Activated CD8-positive, alpha-beta memory T cell treated with anti-CD3 and anti-CD28 coated beads, Interleukin-2, amount 10 ng/mL, durations not matched to agents 7 days and 5 days (primary cell): ENCODE measurements around the gene PAX5. TPM values are rescaled to one million over a fixed set of nuclear protein-coding genes. Genes with fewer than 3 reads are reported as not detected.
"Not testable (repeated sequence)": the region's sequence is repeated elsewhere in the genome, so short reads cannot be mapped to it uniquely, and the experiment has no call there.

ENCODE experiments used
- ATAC-seq: fragments of 150-1000 bp; cut with Tn5 transposase; one replicate; pipeline ENCODE4 v1.10.0; 2021; ENCODE audit warnings: moderate library complexity
- CTCF ChIA-PET: fragments of 350-600 bp; sonication (Branson Sonifier 250); formaldehyde crosslinking; loops from one replicate; lab custom pipeline; 2021; ENCODE audit warnings: antibody characterized with exemption; lab: Charles Lee
- DNase-seq: peaks from one replicate; pipeline ENCODE4 v3.0.0-alpha.2; 2020
- H3K27ac Mint-ChIP-seq: one replicate; pipeline ENCODE4 v1.8.0; 2021; ENCODE audit warnings: mild to moderate bottlenecking, mixed read lengths
- H3K27me3 Mint-ChIP-seq: one replicate; pipeline ENCODE4 v1.8.0; 2021; ENCODE audit warnings: mixed read lengths
- H3K36me3 Mint-ChIP-seq: one replicate; pipeline ENCODE4 v1.8.0; 2021; ENCODE audit warnings: mild to moderate bottlenecking, mixed read lengths
- H3K4me1 Mint-ChIP-seq: one replicate; pipeline ENCODE4 v1.8.0; 2021; ENCODE audit warnings: mixed read lengths
- H3K4me3 Mint-ChIP-seq: one replicate; pipeline ENCODE4 v1.8.0; 2021; ENCODE audit warnings: mild to moderate bottlenecking, moderate library complexity, mixed read lengths
- H3K9me3 Mint-ChIP-seq: one replicate; pipeline ENCODE4 v1.8.0; 2022; ENCODE audit warnings: low read depth, mixed read lengths
- total RNA-seq, 2 experiments: library from RNA; stranded (reverse); gene quantifications; one replicate each; pipeline ENCODE4 v1.2.3, GENCODE V29; 2021

Gene PAX5
- under 1 TPM; 0.14 to 0.20 TPM for total RNA-seq

GRCh38 chr9:37033682-37034304 is at the start of gene PAX5:
PAX5 (minus strand) TSS chr9:37034268; CDS start chr9:37034031, 237 bp downstream.
- no peaks in the 10 kb centered on the region for H3K9me3 Mint-ChIP-seq
- ATAC-seq = no peak
- no peak for DNase-seq
- H3K36me3 Mint-ChIP-seq = peaks cover 3% of the 10 kb centered on the region
- peaks cover 48% of the 10 kb centered on the region for H3K4me1 Mint-ChIP-seq
- peak within 1 kb of the TSS; percentile 46 for H3K4me3 Mint-ChIP-seq
- CTCF ChIA-PET = interaction anchor here (0.7 to 2.1 kb wide), 7 partner anchors 9 to 1538 kb away, joined by 3 to 5 read pairs (median 3); no protein-coding TSS in a partner anchor
- H3K27me3 Mint-ChIP-seq = peaks cover 97% of the 10 kb centered on the region
- peak within 1 kb of the TSS; percentile 15 for H3K27ac Mint-ChIP-seq

- Mint-ChIP-seq H3K9me3 (peaks cover 1% of the 10 kb centered on the region), H3K36me3 (peaks cover 32% of the 10 kb centered on the region), H3K4me3 (no peak overlapping the region), H3K27me3 (no peaks in the 10 kb centered on the region), H3K4me1 (peaks cover 34% of the 10 kb centered on the region), H3K27ac (no peak overlapping the region)
- CTCF ChIA-PET = no interaction called here
- DNase-seq (no peak), ATAC-seq (no peak)
These were observed 49.6 kb upstream of the PAX5 start for GRCh38 chr9:37083654-37084053.

GRCh38 chr9:37082214-37082765 is 48.2 kb upstream of the PAX5 start:
- CTCF ChIA-PET = no interaction called here
- H3K9me3 Mint-ChIP-seq = peaks cover 1% of the 10 kb centered on the region
- peaks cover 21% of the 10 kb centered on the region for H3K36me3 Mint-ChIP-seq
- DNase-seq = no peak
- no peak for ATAC-seq
- no peak overlapping the region for H3K4me3 Mint-ChIP-seq
- H3K27me3 Mint-ChIP-seq = no peaks in the 10 kb centered on the region
- H3K4me1 Mint-ChIP-seq = peaks cover 34% of the 10 kb centered on the region
- no peak overlapping the region for H3K27ac Mint-ChIP-seq

- DNase-seq, ATAC-seq, H3K27me3 Mint-ChIP-seq, H3K9me3 Mint-ChIP-seq, H3K27ac Mint-ChIP-seq, CTCF ChIA-PET: not testable (repeated sequence)
- Mint-ChIP-seq H3K4me1 (peaks cover 34% of the 10 kb centered on the region), H3K4me3 (peak overlapping the region; percentile 92), H3K36me3 (peaks cover 13% of the 10 kb centered on the region)
These were observed 47.4 kb upstream of the PAX5 start for GRCh38 chr9:37081507-37081906.

- not testable (repeated sequence) for H3K36me3 Mint-ChIP-seq, DNase-seq, H3K9me3 Mint-ChIP-seq, H3K27me3 Mint-ChIP-seq
- Mint-ChIP-seq H3K4me1 (peaks cover 36% of the 10 kb centered on the region), H3K27ac (peak overlapping the region; percentile 91), H3K4me3 (peak overlapping the region; percentile 92)
- ATAC-seq = peak; percentile 16
- CTCF ChIA-PET = interaction anchor here (0.9 to 2.0 kb wide), 2 partner anchors 10 to 40 kb away, joined by 3 to 9 read pairs; partner anchors contain the start of gene ZCCHC7
These were observed 46.1 kb upstream of the PAX5 start for GRCh38 chr9:37080165-37080628.

- H3K27ac Mint-ChIP-seq = peak overlapping the region; percentile 91
- H3K4me1 Mint-ChIP-seq = peaks cover 39% of the 10 kb centered on the region
- H3K27me3 Mint-ChIP-seq = no peaks in the 10 kb centered on the region
- H3K36me3 Mint-ChIP-seq = peaks cover 4% of the 10 kb centered on the region
- ATAC-seq (peak; percentile 98), DNase-seq (peak; percentile 97)
- H3K9me3 Mint-ChIP-seq = peaks cover 1% of the 10 kb centered on the region
- CTCF ChIA-PET = interaction anchor here (0.8 to 2.5 kb wide), 4 partner anchors 11 to 223 kb away, joined by 3 to 9 read pairs (median 5); partner anchors contain the start of gene ZCCHC7
- H3K4me3 Mint-ChIP-seq = peak overlapping the region; percentile 92
These were observed 45.5 kb upstream of the PAX5 start for GRCh38 chr9:37079370-37080164.

- peak overlapping the region; percentile 61 for H3K27ac Mint-ChIP-seq
- H3K27me3 Mint-ChIP-seq, H3K4me3 Mint-ChIP-seq, ATAC-seq, H3K9me3 Mint-ChIP-seq, CTCF ChIA-PET, H3K36me3 Mint-ChIP-seq, DNase-seq: not testable (repeated sequence)
- H3K4me1 Mint-ChIP-seq = peaks cover 14% of the 10 kb centered on the region
These were observed 40.7 kb upstream of the PAX5 start for GRCh38 chr9:37074790-37075189.

GRCh38 chr9:37066139-37066725 is 32.2 kb upstream of the PAX5 start:
- Mint-ChIP-seq H3K36me3 (no peaks in the 10 kb centered on the region), H3K27me3 (peaks cover 37% of the 10 kb centered on the region), H3K4me3 (no peak overlapping the region), H3K9me3 (no peaks in the 10 kb centered on the region), H3K4me1 (no peaks in the 10 kb centered on the region), H3K27ac (no peak overlapping the region)
- CTCF ChIA-PET = no interaction called here
- ATAC-seq = no peak
- DNase-seq = no peak

GRCh38 chr9:37062336-37062735 is 28.3 kb upstream of the PAX5 start:
- Mint-ChIP-seq H3K9me3 (no peaks in the 10 kb centered on the region), H3K27ac (no peak overlapping the region), H3K36me3 (no peaks in the 10 kb centered on the region), H3K27me3 (peaks cover 40% of the 10 kb centered on the region), H3K4me3 (no peak overlapping the region), H3K4me1 (no peaks in the 10 kb centered on the region)
- DNase-seq (no peak), ATAC-seq (no peak)
- CTCF ChIA-PET = interaction anchor here (1.4 kb wide), 1 partner anchor 9 kb away, joined by 4 read pairs; no protein-coding TSS in a partner anchor

- no peak overlapping the region for H3K4me3 Mint-ChIP-seq
- no peak overlapping the region for H3K27ac Mint-ChIP-seq
- no peaks in the 10 kb centered on the region for H3K4me1 Mint-ChIP-seq
- CTCF ChIA-PET = no interaction called here
- ATAC-seq (no peak), DNase-seq (no peak)
- H3K9me3 Mint-ChIP-seq = no peaks in the 10 kb centered on the region
- peaks cover 41% of the 10 kb centered on the region for H3K27me3 Mint-ChIP-seq
- H3K36me3 Mint-ChIP-seq = no peaks in the 10 kb centered on the region
These were observed 27.7 kb upstream of the PAX5 start for GRCh38 chr9:37061768-37062167.

- Mint-ChIP-seq H3K4me1 (no peaks in the 10 kb centered on the region), H3K27me3 (peaks cover 40% of the 10 kb centered on the region)
- CTCF ChIA-PET = no interaction called here
These were observed 26.8 kb upstream of the PAX5 start for GRCh38 chr9:37060833-37061232.

GRCh38 chr9:37056046-37056920 is 22.2 kb upstream of the PAX5 start:
- ATAC-seq (no peak), DNase-seq (no peak)
- Mint-ChIP-seq H3K4me1 (no peaks in the 10 kb centered on the region), H3K4me3 (no peak overlapping the region), H3K36me3 (no peaks in the 10 kb centered on the region), H3K9me3 (no peaks in the 10 kb centered on the region), H3K27me3 (peaks cover 54% of the 10 kb centered on the region), H3K27ac (no peak overlapping the region)
- CTCF ChIA-PET = no interaction called here

More at GRCh38 chr9:37060833-37061232, 26.8 kb upstream of the PAX5 start:
- Mint-ChIP-seq H3K9me3 (no peaks in the 10 kb centered on the region), H3K36me3 (no peaks in the 10 kb centered on the region), H3K27ac (no peak overlapping the region), H3K4me3 (no peak overlapping the region)
- DNase-seq (no peak), ATAC-seq (no peak)
